HPDE6-E6E7 (cell line): ENCODE measurements around the gene CDCA5.

Experiments used
- DNase-seq: peaks from one replicate; pipeline ENCODE4 v3.0.0; 2011; ENCODE audit warnings: missing footprints; ENCODE audit errors: extremely low spot score

The CDCA5 gene, protein sequence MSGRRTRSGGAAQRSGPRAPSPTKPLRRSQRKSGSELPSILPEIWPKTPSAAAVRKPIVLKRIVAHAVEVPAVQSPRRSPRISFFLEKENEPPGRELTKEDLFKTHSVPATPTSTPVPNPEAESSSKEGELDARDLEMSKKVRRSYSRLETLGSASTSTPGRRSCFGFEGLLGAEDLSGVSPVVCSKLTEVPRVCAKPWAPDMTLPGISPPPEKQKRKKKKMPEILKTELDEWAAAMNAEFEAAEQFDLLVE

DNA sequence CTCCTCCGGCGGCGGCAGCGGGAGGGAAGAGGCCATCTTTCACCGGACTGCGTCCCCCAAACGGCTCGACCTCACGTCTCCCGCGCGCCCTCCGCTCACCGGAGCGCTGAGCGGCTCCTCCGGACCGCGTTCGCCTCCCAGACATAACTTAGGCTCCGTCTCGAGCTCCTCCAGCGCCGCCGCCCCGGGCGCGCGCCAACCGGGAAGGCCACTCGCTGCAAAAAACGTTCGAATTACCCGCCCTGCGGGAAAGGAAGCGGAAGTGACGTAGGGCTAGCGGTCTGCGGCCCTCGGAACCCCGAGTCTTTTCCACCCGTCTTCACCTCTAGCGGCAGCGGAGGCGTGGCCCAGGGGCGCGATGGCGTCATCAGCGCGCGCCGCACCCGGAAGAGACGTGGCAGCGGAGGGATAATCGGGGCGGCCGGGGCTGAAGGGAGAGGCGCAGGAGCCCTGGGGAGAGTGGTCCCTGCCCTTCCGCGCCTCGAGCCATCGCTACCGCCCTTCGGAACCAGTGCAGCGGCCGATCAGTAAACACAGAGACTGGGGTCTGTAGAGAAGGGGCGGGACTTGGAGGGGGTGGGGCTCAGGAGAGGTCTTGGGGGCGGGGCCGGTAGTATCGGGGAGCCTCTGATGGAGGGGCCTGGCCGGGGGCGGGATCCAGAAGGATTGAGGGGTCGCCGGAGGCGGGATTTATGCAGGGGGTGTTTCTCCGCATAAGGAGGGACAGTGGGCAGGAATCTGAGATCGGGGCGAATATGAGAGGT is at the start of gene CDCA5, which contains the start of gene ZFPL1:
Gene CDCA5, minus strand, starts transcription at position 207 of the 764 bp plus-strand sequence. Its CDS starts 62 bp downstream, at position 145.
Gene ZFPL1, plus strand, starts transcription at position 389 of the 764 bp plus-strand sequence. CDS start 477 bp downstream, outside the sequence.
- peak; percentile 98 for DNase-seq

DNA sequence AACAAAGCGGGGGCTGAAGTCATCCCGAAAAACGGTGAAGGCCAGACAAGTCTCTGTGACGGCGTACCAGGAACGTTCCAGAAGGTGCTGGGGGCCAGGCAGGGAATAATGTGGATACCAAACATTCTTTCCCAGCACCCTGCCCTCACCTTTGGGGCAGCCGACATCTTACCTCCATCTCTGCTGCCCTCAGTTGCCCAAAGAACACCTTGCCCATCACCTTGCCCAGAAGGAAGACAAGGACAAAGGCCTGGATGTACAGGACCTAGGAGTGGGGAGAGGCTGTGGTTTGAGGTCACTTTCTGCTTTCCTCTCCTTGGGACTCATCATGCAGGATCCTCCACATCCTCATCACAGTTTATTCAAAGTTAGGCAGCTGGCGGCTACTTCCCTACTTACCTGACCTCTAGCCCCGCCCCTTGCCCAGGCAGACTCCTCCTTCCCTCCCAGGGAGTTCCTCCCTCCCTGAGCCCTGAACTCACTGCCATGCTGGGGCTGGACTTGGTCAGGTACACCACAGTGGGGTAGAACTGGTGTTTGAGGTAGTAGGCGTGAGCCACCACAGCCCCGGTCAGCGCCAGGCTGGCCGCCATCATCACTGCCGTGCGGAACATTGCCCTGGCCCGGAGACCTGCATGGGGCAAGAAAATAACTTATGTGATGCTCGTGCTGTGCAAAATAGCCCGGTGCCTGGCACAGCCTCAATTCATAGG is 49.3 kb upstream of the CDCA5 start:
- DNase-seq: peak; percentile 72

DNA sequence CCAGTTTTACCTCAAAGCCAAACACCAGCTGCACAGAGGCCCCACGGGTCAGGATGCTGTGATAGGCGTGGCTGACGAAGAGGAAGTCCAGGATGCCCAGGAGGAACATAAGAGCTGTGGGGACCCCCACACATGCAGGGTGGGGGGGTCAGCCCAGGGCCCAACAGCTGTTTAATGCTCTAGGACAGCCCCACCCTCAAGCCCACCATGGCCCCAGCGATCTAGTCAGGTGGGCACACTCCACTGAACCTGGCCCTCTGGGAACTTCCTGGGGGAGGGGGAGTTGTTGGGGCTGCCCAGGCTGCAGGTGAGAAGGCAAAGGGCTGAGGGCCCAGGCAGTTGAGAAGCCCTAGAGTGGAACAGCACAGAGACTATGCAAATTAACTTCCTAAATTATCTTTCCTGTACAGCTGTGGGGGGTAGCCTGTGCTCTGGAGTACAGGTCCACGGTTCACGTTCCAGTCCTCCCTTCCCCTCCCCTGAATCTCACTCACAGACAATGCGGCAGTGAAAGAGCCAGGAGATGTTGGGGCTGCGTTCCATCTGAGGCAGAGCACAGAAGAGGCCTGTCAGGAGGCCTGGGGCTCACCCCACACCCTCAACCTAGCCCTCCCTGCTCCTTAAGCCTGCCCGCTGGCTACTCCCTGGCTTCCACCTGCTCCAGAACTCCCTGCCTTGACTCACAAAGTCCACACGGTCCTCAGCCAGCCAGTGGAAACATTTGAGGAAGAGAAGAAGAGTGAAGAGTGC is 48.6 kb upstream of the CDCA5 start:
- DNase-seq: no peak

DNA sequence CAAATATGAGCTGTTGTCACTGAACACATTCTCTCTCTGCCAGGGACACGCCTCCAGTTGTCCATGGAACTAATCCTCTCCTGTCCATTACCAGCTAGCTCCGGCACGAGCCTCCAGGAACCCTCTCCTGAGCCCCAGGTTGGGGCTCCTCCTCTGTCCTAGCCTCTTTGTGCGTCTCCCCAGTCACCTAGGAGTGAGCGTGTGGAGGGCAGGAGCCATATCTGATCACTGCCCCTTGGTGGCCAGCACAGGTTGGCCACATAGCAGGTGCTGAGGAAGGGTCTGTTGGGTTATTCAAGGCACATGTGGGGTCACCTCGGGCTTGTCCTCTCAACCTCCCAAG is 48.0 kb upstream of the CDCA5 start:
- no peak for DNase-seq

DNA sequence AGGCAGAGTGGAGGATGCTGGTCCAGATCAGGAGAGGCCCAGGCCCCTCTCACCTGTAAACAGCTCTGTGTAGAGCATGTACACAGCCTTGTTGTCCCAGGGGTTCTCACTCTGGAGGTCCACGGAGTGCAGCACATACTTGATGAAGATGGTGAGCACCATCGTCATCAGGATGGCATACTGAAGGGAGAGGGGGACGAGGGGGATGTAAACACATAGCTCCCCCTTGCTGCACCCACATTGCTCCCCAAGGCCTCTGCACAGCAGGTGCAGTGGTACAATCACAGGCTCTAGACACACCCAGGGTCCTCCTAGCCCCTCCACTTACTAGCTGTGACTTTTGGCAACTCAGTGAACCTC is 47.6 kb upstream of the CDCA5 start:
- DNase-seq: no peak

DNA sequence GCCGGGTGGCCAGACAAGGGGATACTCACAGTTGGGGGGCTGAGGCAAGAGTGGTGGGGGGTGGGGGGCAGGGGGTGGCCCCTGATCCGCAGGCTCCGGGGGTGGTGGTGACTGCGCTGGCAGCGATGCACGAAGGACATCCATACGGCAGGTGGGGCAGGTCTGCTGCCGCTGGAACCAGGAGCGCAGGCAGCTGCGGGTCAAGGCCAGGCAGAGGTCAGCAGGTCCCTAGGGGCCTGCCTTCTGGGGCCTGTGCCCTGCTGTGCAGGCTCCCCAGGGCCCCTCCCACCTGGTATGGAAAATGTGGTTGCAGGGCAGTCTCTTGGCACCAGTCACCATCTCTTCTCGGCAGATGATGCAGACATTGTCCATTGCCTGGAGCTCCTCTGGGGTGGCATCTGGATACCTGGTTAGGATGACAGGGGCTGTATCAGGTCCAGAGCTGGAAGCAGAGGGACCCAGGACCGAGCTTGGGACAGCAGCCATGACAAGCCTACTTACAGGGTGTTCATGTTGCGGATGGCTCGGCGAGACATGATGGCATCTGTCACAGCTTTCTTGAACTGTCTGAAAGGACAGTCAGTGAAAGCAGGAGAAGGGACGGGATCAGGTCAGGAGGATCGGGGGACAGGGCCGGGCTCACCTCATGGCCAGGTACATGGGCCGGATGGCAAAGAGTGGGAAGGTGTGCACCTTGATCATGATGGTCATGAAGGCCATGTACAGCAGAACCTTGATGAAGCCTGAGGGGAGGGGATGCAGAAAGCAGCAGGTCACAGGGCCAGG is 47.0 kb upstream of the CDCA5 start:
- DNase-seq: no peak

DNA sequence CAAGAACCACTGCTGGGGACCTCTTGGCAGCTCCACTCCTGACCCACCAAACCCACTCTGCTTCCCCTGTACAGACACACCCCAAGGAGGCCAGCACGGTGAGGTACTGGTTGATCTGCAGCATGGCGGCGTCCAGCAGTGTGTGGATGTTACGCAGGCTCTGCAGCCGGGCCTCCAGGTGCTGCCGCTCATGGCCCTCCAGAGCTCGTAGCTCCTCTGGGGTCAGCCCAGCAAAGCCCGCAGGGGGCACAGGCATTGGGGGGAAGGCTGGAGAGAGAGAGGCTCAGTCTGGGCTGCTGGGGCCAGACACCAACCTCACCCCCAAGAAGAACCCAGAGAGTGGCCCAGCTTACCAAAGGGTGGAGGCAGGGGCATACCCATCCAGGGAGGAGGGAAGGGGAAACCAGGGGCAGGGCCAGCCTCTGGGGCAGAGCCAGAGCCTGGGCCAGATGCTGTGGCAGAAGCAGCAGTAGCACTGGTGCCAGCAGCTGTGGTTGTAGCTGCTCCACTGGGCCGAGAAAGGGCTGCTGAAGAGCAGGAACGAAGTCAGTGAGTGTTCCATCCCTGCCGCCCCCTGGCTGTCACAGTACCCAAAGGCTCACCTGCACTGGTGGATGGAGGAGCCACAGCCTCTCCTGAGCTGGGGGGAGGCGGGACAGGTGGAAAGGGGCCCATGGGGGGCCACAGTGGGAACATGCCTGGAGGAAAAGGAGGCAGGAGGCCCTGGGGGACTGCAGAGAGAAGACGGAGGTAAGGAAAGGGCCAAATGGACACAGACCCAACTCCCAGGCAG is 46.0 kb upstream of the CDCA5 start:
- DNase-seq: no peak

DNA sequence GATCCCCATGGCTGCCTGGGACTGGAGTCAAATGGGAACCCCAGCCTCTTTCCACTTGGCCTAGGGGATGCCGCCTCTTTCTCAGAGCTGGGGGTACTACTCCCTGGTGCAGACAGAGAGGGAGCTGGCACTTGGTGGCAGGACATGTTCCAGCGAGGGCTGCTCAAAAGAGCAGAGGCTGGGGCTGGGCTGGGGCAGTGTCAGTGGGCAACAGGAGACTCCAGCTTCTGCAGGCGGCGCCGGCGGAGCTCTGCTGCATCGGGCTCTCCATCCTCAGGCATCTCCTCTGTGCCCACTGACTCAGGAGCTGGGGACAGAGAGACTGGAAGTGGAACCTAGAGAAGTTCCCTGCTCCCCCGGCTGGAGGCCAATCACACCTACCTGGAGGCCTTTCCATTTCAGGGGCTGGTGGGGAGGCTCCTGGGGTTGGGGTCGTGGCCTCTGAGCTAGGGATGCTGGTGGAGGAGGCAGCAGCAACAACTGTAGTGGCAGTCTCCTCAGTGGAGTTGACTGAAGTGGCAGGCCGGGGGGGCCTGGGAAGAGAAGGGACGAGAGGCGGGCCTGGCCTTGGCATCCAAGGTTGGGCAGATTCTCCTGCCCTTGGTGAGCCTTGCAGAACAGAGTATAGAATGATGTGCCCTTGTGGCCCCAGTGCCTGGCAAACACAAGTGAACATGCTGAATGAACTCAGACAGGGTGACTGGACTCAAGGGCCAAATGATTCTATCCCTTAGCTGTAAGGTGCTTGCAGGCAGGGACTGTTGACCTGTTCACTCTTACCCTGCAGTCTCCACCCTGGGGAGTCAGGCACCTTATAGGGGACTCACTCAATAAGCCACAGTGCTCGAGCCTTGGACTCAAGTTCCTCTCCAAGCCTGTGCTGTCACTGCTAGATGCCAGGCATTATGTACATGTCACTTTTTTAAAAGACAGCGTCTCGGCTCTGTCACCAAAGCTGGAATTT is 44.6 kb upstream of the CDCA5 start:
- DNase-seq: no peak

DNA sequence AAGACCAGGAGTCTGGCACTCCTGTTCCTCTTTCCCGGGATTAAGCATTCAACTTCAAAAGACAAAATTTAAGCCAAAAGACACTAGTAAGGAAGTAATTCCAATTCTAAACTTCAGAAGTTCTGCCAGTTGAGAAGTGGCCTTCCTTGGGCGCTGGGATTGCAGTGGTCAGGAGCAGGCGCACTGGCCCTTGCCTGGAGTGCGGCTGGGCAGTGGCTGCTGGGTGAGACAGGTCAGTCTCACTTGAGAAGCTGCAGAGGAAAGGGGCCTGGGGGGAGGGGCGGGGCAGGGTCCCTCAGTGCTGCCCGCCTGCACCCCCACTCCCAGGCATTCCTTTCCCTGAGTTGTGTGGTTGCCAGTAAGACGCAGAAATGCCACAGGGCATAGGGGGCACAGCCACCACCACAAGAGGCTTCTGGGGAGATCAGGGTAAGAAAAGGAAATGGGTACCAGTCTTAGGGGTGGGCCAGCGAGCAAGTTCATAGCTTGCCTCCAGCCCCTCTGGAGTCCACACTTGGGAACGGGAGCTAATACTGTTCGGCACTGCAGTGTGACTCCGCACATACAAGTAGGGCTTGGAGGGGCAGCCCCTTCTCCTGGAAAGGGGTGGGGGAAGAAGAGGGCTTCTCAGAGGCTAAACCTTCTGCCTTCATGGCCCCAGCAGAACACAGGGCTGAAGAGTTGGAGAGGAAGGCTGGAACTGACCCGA is 43.8 kb upstream of the CDCA5 start:
- DNase-seq: no peak

DNA sequence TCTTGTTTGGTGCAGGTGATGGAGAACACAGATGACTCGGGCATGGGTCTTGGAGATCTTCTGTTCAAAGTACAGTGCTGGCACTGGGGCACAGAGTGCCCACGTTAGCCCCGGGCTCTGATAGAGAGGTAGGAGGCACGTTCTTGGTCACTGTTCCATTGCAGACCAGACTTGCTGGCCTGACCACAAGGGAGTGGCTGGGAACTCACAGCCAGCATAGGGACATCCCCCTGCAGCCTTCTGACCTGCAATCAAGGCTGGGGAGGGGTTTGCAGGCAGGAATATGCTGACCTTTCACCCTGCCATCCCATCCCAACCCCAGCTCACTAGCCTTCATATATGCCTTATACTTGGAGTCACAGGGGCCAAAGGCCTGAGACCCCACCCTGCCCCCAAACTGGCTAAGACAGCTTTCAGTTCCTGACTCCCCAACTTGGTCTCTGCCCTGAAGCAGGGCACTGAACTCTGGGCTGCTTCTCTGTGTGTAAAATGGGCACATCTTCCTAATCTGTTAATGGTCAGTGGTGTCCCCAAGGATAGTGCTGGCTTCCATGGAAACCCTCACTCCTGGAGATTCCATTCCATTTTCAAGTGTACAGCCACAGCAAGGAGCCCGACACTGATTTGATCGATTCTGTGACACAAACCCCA is 42.9 kb upstream of the CDCA5 start:
- DNase-seq: no peak

DNA sequence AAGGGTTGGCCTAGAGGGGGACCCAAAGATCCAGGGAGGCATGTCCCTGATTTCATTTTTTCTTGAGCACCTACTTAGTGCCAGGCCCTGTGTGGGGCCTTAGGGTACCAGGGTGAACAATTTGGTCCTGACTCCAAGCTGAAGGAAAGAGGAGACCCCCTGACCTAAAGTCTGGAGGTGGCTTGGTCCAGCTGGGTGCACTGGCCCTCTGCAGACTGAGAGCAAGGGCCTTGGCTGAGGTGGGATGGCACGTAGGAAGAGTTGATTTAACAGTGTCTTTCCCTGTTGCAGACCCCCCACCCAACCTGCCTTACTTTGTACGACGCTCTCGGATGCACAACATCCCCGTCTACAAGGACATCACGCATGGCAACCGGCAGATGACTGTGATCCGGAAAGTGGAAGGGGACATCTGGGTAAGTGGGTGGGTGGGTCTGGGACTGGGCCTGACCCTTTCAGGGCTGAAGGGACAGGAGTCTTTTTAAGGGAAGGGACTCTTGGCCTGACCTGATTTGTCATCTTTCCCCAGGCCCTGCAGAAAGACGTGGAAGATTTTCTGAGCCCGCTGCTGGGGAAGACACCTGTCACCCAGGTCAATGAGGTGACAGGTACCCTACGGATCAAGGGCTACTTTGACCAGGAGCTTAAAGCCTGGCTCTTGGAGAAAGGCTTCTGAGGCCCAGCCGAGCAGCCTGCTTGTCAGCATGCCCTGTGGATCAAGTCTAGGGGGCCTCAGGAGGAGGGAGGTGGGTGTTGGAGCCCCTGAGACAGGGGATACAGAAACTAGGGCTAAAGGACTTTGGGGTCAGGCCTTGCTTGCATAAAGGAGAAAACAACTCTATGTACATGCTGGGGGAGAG is 41.6 kb upstream of the CDCA5 start:
- DNase-seq: no peak

DNA sequence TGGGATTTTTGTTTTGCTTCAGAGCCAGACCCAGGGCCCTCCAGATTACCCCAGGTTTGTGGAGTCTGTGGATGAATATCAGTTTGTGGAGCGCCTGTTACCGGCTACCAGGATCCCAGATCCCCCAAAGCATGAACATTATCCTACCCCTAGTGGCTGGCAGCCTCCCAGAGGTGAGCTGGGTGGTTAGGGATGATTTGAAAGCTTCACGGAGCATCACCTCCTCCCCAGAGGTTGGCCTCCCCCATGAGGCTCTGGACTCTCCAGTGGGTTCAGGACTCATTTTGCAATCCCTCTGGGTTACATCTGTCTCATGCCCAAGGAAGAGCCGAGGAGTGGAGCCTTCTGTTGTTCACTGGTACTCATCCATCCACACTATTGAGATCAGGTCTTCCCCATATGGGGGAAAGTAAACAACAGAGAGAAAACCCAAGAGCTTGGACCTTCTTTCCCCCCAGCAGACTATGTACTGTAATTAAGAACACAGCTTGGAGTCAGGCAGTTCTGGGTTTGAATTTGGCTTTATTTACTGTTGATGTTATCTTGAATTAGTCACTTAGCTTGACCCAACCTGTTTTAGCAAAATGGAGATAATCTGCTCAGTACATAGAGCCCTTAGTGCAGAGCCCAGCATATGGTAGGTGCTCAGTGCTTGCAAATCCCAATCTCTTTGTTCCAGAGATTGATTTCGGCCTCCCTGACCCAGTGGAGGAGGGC is 40.8 kb upstream of the CDCA5 start:
- no peak for DNase-seq

DNA sequence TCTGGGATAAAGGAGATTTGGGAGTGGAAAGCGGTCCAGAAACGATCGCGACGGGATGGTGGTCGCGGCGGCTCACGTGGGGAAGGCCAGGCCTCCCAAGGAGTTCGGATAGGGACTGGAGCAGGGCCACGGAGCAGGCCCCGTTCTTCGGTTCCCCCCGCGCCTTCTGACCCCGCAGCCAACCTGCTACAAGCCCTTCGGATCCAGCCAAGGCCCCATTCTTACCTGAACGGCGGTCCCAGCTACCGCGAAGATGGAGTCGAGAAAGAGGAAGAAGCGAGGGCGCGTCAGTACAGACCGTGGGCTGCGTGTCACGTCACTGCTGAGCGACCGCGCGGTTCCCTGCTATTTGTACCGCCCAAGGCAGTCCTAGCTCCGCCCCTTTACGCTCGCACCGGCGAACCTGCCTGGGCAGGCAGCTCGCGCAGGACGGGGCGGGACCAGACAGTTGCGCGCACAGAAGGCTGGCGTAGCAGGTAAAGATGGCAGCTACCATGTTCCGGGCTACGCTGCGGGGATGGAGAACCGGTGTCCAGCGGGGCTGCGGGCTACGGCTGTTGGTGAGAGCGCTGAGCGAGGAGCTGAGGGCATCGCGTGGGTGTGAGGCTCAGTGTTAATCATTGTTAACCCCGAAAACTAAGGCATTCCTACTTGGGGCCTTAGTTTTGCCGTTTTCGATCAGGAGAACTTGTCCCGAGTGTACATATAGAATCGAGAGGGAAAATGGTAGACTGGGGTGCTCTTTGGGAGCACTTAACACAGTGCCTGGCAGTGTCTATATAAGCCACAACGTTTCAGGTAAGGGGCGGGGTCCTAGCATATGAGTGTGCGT is 38.2 kb upstream of the CDCA5 start, which contains the start of the genes FAU and MRPL49:
Gene FAU, minus strand, starts transcription at position 270 of the 832 bp plus-strand sequence. CDS start 321 bp downstream, outside the sequence.
Gene MRPL49, plus strand, starts transcription at position 457 of the 832 bp plus-strand sequence. Its CDS starts 26 bp downstream, at position 483.
- peak; percentile 94 for DNase-seq

DNA sequence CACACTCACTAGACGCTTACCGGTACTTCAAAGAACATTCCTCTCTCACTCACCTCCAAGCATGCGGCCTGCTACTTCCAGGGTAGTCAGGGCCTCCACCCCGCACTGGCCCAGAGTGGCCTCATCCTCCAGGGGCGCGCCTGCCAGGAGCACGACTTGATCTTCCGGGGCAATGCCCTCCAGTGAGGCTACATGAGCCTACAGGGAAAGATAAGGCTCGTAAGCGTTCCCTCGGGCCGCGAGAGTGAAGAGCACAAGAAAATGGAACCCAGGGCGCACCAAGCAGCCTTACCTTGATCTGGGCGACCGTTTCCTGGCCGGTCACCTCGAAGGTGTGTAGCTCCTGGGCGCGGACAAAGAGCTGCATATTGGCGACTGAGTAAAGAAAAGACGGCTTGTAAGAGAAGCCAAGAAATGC is 37.6 kb upstream of the CDCA5 start:
- no peak for DNase-seq

DNA sequence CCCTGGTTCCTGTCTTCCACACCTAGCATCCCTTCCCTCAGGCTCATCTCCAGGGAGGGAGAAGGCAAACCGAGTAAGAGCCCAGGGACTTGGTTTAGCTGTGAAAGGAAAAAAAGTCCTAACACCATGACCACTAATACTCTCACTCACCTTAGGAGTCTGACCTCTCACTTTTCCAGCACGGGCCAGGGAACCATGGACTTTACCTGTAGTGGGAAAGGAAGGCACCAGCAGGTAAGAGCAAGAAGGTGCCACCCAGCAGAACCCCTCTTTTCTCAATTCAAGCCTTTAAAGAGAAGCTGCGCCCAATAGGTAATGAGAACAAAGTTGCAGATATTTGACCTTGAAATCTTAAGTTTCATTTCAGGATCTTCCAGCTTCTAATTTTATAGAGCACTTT is 37.0 kb upstream of the CDCA5 start:
- DNase-seq: no peak
